Activated T-cell treated with anti-CD3 and anti-CD28 coated beads, Interleukin-2, amount 50 U/mL, for 1 hour (primary cell): ENCODE data around the gene XPO6.

Experiments
- DNase-seq: peaks from one replicate; pipeline ENCODE4 v3.0.0-alpha.2; 2020

Gene XPO6

DNA sequence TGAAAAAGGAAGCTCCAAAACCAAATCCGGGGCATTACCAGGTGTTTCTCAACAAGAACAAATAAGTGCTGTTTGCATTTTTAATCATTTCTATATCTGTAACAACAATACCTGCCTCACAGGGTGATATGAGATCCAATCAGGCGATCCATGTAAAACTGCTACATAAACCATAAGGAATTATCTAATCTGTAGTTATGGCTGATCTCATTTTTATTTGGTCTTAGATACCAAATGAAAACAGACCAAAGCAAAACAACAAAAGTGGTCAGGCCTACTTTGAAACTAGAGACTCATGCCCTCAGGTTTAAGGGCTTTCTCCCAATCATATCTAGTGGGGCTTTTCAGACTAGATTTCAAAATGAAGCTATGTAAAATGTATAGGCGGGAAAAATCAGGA is 28.3 kb downstream of the XPO6 start:
- no peak for DNase-seq

DNA sequence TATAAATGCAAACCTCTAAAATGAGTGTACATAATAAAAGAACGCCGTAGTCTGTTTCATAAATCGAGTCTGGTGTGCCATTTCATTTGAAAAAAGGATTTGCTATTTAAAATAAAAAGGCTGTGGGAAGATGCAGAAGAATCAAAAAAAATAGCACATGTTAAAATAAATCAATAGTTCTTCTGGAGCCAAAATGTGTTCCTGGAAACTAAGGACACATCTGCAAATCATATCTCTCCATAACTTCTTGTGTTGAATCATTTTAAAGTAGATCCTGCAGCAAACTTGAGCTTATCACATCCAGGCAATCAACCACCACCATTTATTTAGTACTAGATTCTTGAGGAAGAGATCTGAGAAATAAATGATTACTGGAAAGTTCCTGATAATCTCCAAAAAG is 29.0 kb downstream of the XPO6 start:
- no peak for DNase-seq

DNA sequence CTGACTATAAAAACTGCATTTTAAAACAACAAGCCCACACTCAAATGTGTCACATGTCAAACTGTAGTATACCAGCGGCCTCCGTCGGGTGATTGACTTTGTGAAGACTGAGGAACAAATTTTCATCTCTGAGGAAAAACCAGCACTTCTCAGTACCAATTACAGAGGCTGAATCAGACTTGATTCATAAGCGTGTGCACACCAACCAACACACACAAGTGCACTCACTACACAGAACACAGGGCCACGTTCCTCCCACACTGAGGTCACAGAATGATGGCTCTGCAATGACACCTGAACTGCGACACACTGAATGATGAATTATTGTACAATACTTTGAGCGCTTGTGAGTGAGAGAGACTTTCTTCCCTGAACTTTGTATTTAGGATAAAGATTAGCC is 29.6 kb downstream of the XPO6 start:
- DNase-seq: peak; percentile 36

DNA sequence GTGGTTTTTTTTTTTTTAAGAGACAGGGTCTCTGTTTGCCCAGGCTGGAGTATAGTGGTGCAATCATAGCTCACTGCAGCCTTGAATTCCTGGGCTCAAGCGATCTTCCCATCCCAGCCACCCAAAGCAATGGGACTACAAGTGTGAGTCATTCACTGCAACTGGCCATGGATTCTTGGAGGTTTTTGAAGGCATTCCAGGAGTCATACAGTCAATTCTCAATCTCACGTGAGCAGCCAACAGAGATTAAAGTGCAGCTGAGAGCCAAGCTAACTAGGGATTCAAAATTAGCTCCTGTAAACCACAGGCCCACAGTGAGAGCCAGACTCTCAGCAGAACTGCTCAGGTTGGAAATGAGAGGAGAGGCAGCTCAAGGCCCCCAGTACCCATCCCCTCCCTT is 30.2 kb downstream of the XPO6 start:
- no peak for DNase-seq

DNA sequence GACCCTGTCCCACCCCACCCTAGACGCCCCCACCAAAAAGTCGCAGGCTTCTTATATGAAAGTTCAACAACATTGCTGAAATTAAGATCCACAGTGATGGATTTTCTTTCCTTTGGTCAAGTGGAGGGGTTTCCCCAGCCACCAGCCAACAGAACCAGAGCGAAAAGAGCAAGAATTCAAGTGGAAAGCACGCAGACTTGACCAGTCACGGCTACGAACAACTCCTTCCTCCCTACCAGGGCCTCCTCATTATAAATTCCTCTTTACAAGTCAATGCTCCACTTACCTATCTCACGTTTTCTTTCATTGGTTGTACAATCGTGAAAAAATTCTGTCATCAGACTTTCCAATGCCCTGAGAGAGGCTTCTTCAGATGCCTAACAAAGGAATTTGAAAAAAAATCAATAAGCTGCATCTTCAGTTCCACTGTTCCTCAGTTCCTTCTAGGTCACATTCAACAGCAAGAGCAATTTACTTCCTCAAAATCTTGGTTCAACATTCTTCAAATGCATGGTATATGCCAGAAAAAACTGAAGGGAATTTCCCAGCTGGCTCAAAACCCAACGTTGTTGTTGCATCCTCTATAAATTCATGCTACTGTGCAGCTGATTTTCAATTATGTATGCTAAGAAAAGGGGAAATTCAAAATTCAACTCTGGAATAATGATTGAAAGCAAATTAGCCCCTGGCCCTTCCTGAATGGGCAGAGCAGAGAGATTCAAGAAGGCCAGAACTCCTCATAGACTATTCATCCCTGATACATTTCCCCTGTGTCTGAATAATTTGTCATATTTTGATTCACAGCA is 30.9 kb downstream of the XPO6 start:
- no peak for DNase-seq

DNA sequence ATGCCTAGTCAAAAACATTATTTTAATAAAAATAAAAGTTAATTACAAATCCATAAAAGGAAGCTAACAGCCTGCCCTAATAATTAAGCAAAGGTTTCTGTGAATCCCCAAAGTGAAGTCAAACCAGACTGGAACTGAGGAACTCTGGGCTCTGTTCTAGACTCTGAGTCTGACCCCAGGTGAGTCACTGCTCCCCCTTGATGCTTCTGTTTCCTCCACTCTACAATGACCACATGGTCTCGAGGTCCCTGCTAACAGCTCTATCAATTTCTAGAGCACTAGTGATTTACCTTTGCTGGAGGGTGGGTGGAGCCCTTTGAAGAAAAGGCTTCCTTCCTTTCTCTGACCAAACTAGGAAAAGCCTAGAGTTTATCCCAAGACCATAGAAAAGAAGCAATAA is 32.4 kb downstream of the XPO6 start:
- no peak for DNase-seq

DNA sequence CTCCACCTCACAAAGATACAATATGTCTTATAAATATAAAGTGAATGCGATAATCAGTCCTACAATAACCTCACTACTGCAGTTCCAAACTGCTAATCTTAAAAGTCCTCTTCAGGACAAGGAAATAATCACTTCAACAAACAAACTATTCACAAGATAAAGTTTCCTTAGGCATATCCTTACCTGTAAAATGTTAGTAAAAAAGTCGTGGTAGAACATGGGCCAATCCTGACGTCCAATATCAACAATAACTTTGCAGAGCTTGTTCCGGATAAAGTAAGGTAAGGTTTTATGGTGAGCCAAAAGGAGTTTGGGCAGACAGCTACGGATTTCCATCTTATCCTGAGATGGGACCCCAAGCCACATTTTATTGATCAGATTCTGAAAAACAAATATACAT is 36.0 kb downstream of the XPO6 start:
- DNase-seq: no peak

DNA sequence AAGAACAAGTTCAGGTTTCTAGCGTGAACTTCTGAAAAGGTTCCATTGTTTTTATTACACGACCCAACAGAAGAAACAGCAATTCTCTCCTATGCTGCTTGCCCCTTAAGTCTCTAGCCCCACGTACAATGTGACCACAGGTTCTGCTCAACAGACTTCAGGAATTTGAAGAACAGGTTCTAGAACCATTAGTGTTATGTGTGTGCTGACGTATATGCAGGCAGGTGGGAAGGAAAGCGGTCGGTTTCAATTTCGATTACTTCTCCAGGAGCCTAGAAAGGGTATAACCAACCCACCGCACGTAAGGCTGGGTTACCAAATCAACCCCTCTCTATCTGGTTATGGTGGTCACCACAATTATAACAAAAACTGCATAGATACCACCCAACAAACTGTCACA is 39.4 kb downstream of the XPO6 start:
- no peak for DNase-seq

DNA sequence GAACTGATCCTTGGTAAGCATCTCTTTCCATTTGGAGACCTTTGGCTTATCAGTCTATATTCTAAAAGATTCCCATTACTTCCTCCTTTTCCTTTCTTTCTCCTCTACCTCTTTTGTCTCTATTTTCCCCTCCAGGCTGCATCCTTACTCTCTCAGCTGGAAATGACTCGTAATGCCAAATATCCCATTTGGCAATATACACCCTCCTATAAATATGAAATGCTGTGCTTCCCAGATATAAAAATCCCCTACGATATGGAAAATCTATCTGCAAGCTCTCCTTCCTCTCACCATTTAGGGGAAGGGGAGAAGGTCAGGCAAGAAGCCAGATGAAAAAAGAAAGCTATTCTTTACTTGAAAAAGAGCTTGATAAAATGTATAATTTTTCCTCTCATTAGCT is 39.9 kb downstream of the XPO6 start:
- no peak for DNase-seq

DNA sequence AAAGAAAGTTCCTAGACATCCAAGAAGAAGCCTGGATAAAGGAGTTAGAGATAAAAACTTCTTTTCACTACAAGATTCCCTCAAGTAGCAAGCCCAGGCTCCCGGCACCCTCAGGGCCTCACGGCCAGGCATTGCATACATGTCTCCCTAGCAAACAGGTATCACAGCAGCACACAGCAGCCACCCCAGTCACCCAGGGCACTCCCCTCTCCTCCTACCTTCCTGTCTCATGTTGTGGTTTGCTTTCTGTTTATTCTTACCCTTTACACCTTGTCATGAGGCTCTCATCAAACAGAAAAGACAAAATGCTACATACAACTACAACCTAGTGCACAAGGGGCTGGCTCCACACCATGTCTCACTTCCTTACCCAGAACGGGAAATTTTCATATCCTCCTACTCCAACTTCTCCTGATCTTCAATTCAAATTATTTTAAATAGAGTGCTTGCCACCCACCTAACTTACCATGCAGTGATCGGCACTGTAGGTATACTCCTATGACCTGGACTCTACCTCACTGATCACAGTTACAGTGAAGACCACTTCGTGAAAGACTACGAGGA is 42.7 kb downstream of the XPO6 start:
- DNase-seq: peak; percentile 64

DNA sequence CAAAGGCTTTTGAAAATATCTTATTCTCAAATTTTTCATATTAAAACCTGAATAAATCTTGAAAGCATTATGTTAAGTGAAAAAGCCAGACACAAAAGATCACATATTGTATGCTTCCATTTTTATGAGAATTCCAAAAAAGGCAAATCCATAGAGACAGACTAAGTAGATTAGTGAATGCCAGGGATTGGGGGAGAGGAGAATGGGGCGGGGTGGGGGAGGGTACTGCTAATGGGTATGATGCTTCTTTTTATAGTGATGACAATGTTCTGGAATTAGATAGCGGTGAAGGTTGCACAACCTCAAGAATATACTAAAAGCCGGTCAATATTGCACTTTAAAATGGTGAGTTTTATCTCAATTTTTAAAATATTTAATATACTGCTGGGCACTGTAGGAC is 44.0 kb downstream of the XPO6 start:
- no peak for DNase-seq

DNA sequence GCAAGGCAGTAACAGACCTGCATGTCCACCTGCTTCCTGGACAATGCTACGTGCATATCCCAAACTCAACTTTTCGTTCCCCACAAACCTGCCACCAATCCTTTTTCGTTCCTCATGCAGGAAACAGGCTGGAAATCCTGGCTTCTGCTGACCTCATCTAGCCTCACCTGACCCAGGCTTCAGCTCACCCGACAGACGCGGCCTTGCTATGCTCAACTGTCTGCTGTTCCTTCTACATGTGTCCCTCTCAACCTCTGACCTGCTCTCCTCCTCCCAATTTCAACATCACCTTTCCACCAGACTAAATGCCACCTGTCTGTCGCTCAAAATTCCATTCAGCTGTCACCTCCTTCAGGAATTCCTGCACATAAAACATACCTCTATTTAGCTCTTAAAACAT is 44.5 kb downstream of the XPO6 start:
- DNase-seq: no peak

DNA sequence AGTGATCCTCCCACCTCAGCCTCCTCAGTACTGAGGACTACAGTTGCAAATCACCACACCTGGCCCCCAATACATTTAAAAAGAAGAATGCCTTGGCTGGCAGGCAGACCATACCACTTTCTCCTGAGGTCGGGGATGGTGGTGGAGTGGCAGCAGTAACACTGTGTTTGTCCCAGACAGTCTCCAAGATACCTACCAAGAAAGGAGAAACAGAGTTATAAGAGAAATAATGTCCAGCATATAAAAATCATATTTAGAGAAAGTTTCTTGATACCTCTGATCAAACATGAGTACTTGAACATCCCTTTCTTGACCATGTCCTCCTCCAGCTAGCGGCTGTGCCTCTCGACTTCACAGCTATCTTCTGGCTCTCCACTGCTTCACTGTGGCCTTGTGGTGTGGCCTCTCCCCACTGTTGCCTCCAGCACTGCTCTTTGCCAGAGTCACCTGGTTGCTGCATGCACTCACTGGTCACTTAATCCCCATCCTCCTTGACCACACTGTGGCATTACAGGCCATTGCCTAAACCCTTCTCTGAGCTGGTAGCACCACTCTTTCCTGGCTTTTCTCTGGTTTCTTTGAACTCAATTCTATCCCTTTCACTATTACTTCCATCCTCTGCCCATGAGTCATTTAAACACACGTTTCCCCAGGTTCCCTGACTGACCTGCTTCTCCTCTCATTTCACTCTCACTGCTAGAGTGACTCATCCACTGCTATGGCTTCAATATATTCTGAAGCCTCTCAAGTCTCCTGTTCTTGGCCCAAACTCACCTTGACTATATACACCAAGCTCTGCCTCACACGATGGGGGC is 45.2 kb downstream of the XPO6 start:
- no peak for DNase-seq

DNA sequence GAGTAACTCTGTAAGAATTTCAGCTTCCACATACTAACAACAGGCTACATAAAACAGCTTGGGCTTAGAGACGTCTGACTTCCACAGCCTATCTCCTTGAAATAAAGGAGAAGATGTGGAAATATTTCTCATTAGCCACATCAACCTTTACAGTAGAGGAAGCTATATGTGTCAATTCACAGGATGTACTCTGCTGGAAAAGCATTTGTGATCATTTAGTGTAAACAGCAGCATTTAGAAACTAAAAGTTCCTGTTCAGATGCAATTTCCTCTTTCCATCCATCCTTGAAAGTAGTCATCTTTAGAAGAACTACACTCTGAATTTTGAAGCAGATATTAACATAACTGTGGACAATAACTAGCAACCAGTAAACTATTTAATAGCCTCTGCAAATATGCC is 46.2 kb downstream of the XPO6 start:
- no peak for DNase-seq

DNA sequence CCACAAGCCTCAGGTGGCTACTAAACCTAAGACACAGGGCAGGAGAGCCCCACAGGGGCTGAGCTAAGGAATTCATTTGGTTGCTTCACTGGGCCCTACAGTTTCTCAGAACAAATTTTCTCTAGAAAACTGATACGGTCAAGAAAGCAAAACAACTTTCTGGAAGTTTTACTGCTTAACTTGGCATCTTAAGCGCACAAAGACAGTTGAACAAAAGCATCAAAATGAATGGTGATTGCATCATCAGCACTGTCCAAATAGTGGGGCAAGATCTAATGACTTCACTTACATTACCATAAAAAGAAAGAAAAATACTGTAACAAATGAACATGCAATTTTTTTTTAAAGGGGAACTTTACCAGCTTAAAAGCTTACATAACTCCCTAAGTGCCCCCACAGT is 47.6 kb downstream of the XPO6 start:
- DNase-seq: no peak

DNA sequence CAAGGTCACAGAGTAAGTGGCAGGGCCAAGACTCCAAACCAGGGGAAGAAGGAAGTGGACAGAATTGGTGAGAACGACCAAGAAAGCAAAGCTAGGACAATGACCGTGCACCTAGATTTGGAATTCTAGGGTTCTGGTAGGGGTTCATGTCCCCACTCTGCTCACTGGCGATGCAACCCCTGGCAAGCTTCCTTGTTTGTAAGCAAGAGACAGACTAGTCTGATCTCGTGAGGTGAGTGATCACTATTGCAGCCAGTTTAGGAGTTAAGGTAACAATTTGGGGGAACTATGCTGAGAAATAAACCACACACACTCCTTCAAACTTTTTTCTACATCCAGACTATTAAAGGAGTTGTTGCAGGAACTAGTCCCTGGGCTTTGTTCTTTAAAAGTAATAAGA is 48.1 kb downstream of the XPO6 start:
- DNase-seq: no peak

DNA sequence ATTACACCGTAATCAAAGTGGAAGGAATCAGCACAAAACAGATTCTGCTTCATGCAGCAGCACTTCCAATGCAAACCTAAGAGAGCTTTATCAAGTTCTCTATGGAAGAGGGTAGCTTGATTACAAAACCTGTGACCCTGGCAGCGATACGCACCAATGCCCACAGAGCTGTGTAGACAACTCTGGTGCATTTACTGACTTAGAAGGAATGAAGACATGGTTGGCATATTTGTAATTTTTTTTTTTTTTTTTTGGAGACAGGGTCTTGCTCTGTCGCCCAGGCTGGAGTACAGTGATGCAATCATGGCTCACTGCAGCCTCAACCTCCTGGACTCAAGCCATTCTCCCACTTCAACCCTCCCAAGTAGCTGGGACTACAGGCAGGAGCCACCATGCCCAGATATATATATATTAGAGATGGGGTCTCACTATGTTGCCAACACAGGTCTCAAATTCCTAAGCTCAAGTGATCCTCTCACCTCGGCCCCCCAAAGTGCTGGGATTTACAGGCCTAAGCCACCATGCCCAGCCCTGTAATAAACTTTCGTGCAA is 49.4 kb downstream of the XPO6 start:
- DNase-seq: no peak

DNA sequence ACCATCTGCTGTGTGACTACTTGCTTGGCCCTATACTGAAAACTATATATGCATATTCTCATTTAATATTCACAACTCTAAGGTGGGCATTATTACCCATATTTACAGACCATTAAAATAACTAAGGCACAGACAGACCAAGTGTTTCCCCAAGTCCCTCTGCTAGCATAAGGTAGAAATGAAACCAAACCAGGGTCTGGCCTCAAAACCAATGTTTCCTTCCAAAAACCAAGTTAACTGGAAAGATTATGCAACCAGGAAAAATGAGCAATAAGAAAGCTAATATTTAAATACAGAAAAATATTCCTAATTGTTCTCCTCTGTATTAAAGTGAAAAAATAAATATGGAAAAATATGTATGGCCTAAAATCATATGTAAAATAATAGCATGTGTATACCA is 50.1 kb downstream of the XPO6 start:
- DNase-seq: no peak

DNA sequence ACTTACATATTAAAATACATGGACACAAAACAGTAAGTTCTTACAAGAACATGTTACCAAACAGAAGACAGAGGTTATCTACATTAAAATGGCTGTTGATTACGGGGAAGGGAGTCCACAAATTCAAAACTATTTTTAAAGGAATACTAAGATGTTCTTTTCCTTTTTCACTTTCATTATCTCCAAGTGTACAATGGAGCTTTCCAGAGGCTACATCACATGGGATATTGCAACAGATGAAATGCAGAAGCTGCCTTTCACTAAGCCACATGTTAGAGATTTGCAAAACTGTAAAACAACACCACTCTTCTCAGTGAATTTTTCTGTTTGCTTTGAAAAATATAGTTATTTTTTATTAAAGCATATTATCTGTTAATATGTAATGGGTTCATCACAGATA is 53.6 kb downstream of the XPO6 start:
- DNase-seq: no peak

DNA sequence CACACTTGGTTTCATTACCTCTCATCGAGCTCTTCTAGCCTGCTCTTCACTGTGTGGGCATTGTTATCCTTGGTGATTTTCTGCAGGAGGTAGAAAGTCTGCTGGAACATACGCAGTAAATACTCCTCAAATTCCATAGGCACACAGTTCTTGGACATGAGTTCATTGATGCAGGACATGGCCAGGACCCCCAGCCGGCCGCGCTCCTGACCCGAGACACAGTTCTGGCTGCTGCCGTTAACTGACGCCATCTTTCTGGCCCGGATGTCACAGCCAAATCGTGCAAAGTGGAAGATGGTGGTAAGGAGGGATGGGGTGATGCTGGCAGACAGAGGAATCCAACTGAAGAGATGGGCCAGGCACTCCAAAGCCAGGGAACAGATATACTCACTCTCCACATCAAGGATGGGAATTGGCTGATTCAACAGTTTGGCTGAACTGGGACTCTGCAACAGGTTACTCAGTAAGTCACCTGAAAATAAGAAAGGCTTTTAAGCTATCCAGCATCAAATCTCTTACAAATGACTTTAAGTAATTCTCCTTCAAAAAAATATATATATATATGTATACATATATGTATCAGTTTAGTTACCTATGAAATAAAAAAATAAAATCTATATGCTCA is 55.6 kb downstream of the XPO6 start:
- no peak for DNase-seq

DNA sequence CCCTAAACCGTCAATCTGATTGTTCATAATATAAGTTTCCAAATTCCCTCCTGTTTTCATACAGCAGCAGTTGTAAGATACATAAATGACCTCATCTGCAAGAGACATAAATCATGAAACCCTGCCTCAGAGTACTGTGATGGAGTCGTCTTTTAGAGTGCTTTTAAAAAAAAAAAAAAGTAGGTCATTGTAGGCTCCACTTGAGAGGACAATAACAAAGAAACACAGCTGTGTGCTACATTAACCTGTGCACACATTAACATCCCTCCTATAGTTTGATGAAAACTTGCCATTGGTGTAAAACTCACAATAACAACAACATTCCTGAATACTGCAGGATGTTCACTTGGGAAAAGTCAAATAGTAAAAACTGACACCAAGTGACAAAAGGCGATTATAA is 56.5 kb downstream of the XPO6 start:
- no peak for DNase-seq

DNA sequence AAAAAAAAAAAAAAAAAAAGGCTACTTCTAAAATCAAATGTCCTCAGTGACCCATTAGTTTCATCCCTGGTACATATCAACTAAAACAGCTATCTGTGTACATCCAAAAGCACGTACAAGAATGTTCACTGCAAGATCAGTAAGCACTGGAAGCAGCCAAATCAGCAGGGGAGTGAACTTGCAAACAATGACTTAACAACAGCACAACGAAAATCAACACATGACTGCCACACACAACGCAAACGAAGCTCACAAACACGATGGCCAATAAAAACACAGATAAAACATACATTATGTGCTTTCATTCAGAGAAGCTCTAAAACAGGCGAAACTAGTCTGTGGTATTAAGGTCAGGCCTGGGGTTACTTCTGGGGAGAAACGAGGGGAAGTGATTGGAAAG is 60.6 kb downstream of the XPO6 start:
- DNase-seq: no peak
